GM18951 (cell line): ENCODE data around the gene GAS2L1.

Source experiments
- POLR2A ChIP-seq: IDR thresholded peaks from 4 replicates; pipeline ENCODE4 v1.6.1; 2011; ENCODE audit warnings: mild to moderate bottlenecking; ENCODE audit not compliant: insufficient read length, insufficient read depth; ENCODE audit errors: extremely low read depth
- in situ Hi-C: fragments of 300-500 bp; cut with MboI; formaldehyde crosslinking; loops from one replicate; pipeline ENCODE4 v1.12.0; 2022; ENCODE audit warnings: low sequenced_read_pairs, mixed read lengths, inconsistent platforms; ENCODE audit not compliant: unreplicated experiment

GAS2L1 gene

GRCh38 chr22:29292379-29292778, 14.1 kb upstream of the GAS2L1 start:
- in situ Hi-C loops, result no loop called here
- TF ChIP-seq POLR2A, result no peak

GRCh38 chr22:29298641-29299040, 7.8 kb upstream of the GAS2L1 start:
- in situ Hi-C loops, result no loop called here
- TF ChIP-seq POLR2A, result no peak

- in situ Hi-C loops, result no loop called here
- no peak for TF ChIP-seq POLR2A
Observed at GRCh38 chr22:29299136-29299900, 7.1 kb upstream of the GAS2L1 start.

- in situ Hi-C loops, result no loop called here
Observed at GRCh38 chr22:29300467-29300806, 6.0 kb upstream of the GAS2L1 start.

GRCh38 chr22:29300807-29301601, 5.4 kb upstream of the GAS2L1 start:
- TF ChIP-seq POLR2A, result no peak

More at GRCh38 chr22:29300467-29300806, 6.0 kb upstream of the GAS2L1 start:
- TF ChIP-seq POLR2A, result no peak

GRCh38 chr22:29301716-29302401, 4.6 kb upstream of the GAS2L1 start:
- TF ChIP-seq POLR2A, result peak; percentile 30
- in situ Hi-C loops, result no loop called here

More at GRCh38 chr22:29300807-29301601, 5.4 kb upstream of the GAS2L1 start:
- in situ Hi-C loops, result no loop called here

GRCh38 chr22:29302402-29302680, 4.1 kb upstream of the GAS2L1 start:
- in situ Hi-C loops, result no loop called here
- TF ChIP-seq POLR2A, result no peak

GRCh38 chr22:29302681-29303465, 3.6 kb upstream of the GAS2L1 start:
- no peak for TF ChIP-seq POLR2A
- in situ Hi-C loops, result no loop called here

- in situ Hi-C loops, result no loop called here
- TF ChIP-seq POLR2A, result no peak
Observed at GRCh38 chr22:29305836-29306174, 645 bp upstream of the GAS2L1 start.

- no peak for TF ChIP-seq POLR2A
Observed at GRCh38 chr22:29306835-29307595, 565 bp downstream of the GAS2L1 start.

GRCh38 chr22:29307596-29308147, 1.2 kb downstream of the GAS2L1 start:
- no peak for TF ChIP-seq POLR2A
- in situ Hi-C loops, result no loop called here

More at GRCh38 chr22:29306835-29307595, 565 bp downstream of the GAS2L1 start:
- in situ Hi-C loops, result no loop called here

GRCh38 chr22:29308148-29308790, 1.8 kb downstream of the GAS2L1 start:
- in situ Hi-C loops, result no loop called here
- no peak for TF ChIP-seq POLR2A
